Measurements from ENCODE around the gene OSBPL7.

DNA sequence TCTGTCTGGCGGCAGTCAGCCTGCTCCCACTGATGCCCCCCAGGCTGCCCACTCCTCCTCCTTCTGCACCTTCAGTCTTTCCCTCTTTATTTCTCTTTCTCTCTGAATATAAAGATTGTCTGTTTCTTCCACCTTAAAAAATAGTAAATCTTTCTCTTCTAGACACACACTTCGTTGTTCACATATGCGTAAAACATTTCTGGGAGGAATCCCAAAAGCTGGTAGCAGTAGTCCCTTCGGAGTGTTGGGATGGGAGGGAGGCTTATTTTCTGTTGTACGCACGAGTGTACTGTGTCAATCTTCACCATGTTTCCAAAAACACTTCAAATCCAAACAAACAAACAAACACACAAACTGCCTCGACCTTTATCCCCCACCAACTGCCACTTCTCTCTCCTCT lies 9.9 kb downstream of the OSBPL7 start:
- TF ChIP-seq CTCF (IDR thresholded peaks at IDR 0.05; ENCODE audit: low read length) (no peak), EZH2 (IDR thresholded peaks at IDR 0.05; ENCODE audit: borderline replicate concordance, low read length) (no peak)

Measured in OCI-LY1 (cell line).